ENCODE measurements around the gene DCTN5.
A peak's percentile ranks its signal among the peaks of the same experiment; 100 is the strongest.
"Not testable (repeated sequence)": the region's sequence is repeated elsewhere in the genome, so short reads cannot be mapped to it uniquely, and the experiment has no call there.

Gene DCTN5

DNA sequence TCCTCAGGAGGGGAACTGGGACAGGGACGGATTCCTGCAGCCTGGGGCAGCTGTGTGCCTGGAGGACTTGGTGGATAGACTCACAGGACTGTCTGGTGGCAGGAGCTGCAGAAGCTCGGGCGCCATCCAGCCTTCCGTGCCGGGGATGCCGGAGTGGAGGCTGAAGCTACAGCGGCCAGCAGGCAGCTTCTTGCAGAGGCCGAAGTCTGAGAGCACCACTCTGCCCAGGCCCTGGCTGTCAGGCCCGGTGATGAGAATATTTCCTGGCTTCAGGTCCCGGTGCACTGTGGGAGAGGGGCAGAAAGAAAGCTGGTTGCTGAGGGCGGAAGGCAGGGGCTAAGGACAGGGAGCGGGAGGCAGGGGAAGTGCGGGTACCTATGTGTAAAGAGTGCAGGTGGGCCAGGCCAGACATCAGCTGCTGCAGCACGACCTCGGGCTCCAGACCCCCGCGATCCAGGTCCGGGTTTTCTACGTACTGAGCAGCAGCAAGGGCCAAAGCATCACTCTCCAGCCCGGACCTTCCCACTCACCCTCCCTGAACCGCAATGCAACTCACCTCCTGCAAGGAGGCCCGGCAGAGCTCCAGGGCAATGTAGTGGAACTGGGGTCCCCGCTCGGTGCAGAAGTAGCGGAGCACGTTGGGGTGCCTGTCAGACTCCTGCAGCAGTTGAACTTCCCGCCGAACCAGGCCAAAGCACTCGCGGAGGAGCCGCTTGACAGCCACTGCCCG lies 53.5 kb downstream of the DCTN5 start:
- peak; percentile 29 for DNase-seq

DNA sequence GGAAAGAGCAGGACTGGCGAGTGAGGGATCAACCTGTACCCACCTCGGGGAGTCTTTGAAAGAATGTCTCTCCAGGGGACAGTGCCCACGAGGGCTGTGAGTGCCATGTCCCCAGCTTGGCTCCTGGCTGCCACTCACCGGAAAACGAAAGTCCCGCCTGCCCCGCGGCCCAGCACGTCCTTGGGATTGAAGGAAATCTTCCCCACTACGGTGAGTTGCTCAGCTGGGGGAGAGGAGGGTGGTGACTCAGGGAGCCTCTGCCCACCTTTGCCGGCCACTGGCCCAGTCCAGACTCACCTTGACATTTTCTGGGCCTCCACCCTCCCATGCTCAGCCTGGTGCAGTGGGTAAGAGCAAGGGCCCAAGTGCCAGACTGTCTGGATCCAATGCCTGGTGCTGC lies 54.5 kb downstream of the DCTN5 start:
- no peak for DNase-seq

DNA sequence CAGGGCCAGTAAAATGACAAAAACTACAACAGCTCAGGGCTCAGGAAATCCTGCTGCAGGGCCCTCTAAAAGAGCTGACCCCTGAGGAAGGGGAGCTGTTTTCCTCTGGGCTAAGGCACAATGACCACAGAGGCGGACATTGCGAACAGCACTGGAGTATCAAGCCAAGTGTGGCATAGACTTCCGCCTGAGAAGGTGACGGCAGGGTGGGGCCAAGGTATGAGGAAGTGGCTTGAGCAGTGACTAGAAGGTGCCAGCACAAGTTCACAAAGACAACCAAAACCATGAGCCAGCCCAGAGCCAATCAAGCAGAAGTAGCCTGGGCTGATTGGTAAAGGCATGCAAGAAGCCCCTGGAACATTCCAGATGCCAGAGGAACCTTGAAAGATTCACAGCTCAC lies 57.8 kb downstream of the DCTN5 start:
- no peak for DNase-seq

DNA sequence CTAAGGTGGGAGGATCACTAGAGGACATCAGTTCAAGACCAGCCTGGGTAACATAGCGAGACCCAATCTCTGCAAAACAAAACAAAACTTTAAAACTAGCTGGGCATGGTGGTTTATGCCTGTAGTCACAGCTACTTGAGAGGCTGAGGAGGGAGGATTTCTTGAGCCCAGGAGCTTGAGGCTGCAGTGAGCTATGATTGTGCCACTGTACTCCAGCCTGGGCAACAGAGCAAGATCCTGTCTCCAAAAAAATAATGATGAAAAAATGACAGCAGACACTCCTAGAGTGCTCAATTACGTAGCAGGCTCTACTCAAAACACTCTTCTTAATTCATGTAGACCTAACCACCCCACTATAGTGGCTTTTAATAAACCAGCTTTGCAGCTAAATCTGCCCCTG lies 58.8 kb downstream of the DCTN5 start:
- DNase-seq = no peak

DNA sequence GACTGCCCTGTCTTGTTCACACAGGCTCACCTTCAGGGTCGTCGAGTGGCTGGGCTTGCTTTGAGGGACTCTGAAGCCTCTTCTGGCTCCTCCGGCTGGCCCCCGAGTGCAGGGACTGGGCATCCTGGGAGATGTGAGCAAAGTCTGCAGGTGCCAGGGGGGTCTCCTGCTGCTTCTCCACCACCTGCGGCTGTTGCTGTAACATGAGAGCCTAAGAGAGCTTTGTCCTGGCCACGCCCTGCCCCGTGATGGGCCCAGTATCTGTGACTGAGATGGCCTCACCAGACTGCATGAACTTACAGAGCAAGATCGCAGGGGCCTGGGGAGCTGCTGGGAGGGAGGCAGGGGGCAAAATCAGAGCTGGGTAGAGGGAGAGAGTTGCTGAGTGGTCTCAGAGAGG lies 59.2 kb downstream of the DCTN5 start:
- no peak for DNase-seq

DNA sequence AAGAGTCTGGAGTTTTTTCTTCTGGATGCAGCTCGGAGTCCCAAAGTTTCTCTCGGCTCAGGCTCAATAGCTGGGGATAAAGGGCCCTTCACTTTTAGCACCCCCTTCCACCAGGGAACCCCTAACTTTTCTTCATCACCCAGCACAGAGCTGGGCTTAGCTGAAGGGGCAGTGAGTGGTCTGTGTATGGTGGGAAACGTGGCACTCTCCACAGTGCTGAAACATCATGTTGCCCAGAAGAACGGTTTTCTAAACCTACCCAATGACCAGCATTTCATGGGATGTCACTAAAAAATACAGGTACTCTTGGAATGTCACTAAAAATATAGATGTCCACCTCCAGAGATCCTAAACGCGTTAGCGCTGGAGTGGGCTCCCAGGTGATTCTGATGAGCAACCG lies 59.8 kb downstream of the DCTN5 start:
- DNase-seq = no peak

DNA sequence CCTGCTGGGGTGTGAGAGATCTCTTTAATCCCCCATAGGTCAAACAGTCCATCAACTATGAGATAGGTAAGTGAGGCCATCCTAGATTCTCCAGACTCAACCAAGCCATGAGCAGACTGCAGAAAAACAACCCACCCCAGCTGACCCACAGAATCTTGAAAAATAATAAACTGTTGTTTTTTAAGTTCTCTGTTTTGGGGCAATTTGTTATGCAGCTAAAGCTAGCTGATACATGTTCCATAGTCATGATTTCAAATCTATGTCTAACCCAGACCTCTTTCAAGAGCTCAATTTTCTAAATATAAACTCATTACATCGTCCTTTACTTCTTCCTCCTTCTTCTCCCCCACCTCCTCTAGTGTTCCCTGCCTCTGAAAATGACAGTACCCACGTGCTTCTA lies 61.7 kb downstream of the DCTN5 start:
- no peak for DNase-seq

DNA sequence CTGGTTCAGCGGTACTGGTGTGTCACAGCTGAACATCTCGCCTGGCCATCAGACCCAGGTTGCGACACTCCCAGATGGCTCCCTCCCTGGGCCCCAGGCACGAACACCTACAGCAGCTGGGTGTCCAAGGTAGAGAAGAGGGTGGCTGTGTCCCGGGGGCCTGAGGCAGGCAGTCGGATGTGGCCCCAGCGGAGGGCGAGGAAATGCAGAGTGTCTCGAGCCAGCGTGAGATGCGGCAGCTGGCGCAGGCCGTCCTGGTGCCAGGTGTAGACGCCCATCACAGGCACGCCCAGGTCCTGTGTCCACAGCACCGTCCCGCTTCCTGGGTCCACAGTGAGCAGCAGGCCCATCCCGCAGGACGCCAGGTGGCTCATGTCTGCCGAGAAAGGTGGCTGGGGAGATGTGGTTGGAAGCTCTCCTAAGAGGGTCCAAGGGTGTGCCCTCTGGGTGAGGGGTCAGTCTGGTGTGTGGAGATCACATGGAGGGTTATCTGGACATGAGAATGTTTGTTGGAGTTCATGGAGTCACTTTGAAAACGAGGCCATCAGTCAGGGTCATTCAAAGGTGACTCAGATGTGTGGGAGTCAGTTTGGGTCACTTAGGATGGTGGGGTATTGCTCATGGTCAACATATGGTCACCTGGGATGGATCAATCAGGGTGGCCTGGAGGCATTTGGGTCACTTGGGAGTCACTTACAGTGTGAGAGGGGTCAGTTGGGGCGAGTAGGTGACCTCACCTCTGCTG lies 63.7 kb downstream of the DCTN5 start:
- no peak for DNase-seq

DNA sequence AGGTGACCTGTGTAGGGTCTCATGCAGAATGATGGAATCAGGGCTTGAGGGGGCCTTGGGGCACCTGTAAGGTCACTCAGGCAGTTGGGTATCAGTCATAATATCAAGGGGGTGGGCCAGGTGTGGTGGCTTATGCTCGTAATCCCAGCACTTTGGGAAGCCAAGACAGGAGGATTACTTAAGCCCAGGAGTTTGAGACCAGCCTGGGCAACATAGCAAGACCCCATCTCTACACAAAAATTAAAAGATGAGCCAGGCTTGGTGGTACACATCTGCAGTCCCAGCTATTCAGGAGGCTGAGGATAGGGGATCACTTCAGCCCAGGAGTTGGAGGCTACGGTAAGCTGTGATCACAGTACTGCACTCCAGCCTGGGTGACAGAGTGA lies 64.2 kb downstream of the DCTN5 start:
- DNase-seq = no peak

DNA sequence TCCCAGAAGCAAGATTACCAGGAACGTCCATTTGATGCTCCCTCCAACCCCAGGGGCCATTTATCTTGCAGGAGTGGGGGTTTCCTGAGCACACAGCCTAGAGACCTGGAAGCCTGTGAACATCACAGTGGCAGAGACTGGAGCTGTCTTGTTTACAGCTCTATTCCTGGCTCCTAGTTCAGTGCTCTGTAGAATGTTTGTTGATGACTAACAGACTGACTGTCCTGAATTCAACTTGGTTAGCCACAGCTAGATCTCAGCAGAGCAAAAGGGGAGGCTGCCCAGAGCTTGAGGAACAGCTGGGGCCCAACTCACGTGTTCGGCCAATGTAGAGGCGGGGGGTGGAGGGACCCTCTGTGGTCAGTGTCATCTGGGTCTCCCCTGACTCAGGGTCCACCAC lies 65.2 kb downstream of the DCTN5 start:
- no peak for DNase-seq

DNA sequence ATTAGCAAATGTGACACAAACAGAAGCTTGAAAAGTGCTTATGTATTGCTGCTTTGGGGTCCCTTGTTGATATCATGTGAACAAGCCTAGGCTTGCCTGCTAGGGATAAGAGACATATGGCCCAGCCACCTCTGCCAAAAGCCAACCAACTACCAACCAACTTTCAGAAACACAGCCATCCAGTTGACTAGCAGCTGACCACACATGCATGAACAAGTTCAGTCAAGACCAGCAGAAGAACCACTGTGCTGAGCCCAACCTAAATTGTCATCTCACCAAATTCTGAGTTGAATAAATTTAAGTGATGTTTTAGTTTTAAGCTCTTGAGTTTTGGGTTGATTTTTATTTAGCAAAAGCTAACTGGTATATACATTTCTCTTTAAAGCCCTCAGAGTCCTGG lies 68.3 kb downstream of the DCTN5 start:
- DNase-seq = no peak

DNA sequence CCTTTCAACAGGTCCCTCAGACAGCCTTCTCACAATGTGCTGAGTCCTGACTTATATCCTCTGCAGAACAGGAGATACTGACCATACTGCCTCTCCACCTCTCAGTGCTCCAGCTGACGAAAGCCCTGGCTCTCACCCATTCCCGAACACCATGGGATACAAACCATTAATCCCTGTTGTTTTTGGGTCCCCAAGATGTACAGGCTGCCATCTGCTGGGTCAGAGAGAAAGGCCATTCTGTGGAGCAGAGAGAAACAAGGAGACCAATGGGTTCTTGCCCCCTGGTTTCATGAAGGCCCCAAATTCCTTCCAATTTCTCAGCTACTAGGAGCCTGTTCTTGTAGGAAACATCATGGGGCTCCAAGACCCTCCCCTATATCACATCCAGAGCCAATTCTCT lies 68.7 kb downstream of the DCTN5 start:
- no peak for DNase-seq

DNA sequence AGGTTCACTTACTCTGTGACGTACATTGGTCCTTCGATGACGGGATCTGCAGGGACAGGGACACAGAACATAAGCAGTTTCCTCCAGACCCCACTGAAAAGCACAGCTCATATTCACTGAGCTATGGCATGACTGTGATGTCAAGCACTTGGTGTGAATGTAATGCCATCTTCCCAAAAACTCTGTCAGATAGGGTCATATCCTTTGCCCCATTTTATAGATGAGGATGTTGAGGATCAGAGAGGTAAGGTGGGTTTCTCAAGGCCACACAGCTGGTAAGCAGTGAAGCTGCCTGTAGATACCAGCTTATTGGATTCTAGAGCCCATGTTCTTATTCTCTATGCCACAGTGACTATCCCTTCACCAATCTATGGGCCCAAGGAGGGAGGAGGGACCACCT lies 69.2 kb downstream of the DCTN5 start:
- no peak for DNase-seq

DNA sequence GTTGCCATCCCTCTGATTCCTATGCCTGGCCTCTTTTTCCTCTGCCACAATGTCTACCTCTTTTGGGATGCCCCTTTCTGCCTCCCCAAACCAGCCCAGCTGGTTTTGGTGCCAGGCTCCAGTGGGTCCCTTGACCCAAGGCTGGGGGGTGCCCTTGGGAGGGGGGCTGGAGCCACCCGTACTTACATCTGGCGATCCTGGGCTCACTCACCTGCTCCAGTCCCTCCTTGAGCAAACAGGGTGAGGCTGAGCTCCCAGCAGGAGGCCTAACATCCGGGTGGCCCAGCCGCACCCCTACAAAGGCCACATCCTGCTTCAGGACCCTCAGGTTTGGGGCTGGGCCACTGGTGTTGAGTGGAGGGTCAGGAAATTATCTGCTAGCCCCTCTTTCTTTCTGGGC lies 70.5 kb downstream of the DCTN5 start:
- DNase-seq = no peak

DNA sequence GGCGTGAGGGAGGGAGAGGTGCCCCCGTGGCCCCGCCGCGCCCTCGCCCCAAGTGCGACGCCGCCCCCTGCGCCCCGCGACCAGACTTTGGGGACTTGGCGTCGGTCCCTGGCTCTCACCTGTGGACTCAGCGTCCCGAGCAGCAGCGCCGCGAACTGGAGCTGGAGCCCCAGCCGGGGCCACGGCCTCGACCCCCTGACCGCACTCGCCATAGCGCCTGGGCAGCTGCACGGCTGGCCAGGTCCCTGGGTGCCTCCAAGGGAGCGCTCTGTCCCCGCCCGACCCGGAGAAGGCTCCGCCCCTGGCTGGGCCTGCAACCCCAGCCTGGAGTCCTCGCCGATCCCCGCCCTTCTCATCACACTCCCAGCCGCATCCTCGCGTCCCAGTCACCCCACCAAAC lies 71.7 kb downstream of the DCTN5 start, which contains the start of gene ERN2:
Gene ERN2 (minus strand): TSS at position 247 of the 400 bp plus-strand sequence. CDS start 35 bp downstream, at position 212.
- no peak for DNase-seq

DNA sequence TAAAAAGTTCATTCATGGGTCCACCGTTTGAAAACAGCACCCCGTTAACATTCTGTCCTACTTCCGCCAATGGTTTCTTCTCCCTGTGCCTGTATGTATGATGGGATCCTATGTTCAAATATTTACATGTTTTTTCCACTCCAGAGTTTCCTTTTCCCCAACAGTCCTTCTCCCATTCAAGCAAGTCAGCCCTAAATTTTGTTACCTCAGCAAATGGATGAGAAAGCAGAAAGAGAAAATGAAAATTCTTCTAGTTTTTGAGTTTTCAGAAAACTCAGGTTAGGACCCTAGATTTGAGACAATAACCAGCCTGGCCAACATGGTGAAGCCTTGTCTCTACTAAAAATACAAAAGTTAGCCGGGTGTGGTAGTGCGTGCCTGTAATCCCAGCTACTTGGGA lies 75.2 kb downstream of the DCTN5 start:
- no peak for DNase-seq

DNA sequence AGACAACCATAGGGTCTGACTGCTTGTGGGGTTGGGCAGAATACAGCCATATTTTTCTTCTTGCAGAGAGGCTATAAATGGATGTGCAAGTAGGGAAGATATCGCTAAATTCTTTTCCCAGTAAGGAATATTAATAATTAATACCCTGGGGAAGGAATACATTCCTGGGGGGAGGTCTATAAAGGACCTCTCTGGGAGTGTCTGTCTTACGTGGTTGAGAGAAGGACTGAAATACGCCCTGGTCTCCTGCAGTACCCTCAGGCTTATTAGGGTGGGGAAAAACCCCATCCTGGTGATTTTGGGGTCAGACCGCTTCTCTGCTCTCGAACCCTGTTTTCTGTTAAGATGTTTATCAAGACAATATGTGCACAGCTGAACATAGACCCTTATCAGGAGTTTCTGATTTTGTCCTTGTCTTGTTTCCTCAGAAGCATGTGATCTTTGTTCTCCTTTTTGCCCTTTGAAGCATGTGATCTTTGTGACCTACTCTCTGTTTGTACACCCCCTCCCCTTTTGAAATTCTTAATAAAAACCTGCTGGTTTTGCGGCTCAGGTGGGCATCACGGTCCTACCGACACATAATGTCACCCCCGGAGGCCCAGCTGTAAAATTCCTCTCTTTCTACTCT lies 81.5 kb downstream of the DCTN5 start:
- DNase-seq = not testable (repeated sequence)

DNA sequence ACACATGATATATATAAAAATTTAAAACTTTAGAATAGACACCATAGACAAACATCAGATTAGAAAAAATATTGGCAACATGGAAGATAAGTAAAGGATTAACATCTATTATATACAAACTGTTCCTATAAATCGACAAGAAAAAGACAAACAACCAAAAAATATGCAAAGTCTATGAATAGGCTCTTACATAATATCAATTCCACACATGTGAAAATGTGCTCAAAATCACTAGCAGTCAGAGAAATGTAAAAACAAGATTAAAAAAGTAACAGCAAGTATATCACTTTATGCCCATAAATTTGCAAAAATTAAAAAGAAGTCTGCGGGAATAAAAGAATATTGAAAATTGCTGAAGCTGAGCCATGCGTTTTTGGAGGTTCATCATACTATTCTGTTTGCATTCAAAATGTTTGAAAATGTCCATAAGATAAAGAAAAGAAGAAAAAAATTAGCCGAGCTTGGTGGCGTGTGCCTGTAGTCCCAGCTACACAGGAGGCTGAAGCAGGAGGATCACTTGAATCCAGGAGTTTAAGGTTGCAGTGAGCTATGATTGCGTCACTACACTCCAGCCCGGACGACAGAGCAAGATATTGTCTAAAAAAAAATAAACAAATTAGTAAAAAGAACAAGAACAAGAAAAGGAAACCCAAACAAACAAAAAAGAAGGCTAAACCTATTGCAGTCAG lies 83.0 kb downstream of the DCTN5 start:
- DNase-seq = no peak

DNA sequence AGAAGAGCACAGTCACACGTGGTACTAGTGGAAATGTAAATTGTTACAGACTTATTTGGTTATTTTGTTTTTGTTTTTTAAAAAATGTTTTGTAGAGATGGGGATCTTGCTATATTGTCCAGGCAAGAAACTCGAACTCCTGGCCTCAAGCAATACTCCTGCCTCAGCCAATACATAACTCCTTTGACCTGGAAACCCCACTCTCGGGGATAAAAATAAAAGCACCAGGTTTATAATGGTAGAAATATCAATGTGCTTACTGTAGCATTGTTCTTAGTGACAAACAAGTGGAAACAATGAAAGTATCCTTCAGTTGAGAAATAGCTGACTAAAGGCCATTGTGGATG lies 83.5 kb downstream of the DCTN5 start:
- no peak for DNase-seq

DNA sequence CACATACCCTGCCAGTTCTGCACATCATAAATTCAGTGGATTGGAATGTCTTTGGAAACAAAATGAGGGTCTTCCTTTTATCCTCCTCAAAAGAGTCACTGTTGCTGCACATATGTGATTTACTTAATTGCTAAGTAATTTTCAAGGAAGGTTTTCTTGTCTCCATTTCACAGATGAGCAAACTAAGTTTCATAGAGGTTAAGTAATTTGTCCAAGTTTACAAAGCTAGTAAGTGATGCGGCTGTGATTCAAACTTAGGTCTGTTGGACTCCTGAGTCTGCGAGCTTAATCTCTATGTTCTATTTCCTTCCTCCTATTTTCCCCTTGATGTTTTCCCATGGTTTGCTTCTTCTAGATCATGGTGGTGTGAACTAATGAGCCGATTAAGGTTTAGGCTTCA lies 85.4 kb downstream of the DCTN5 start:
- DNase-seq = no peak
